ENCODE results near the gene DPH1.
A peak's percentile ranks its signal among the peaks of the same experiment; 100 is the strongest.
"Not testable (repeated sequence)": the region's sequence is repeated elsewhere in the genome, so short reads cannot be mapped to it uniquely, and the experiment has no call there.

DPH1 gene

DNA sequence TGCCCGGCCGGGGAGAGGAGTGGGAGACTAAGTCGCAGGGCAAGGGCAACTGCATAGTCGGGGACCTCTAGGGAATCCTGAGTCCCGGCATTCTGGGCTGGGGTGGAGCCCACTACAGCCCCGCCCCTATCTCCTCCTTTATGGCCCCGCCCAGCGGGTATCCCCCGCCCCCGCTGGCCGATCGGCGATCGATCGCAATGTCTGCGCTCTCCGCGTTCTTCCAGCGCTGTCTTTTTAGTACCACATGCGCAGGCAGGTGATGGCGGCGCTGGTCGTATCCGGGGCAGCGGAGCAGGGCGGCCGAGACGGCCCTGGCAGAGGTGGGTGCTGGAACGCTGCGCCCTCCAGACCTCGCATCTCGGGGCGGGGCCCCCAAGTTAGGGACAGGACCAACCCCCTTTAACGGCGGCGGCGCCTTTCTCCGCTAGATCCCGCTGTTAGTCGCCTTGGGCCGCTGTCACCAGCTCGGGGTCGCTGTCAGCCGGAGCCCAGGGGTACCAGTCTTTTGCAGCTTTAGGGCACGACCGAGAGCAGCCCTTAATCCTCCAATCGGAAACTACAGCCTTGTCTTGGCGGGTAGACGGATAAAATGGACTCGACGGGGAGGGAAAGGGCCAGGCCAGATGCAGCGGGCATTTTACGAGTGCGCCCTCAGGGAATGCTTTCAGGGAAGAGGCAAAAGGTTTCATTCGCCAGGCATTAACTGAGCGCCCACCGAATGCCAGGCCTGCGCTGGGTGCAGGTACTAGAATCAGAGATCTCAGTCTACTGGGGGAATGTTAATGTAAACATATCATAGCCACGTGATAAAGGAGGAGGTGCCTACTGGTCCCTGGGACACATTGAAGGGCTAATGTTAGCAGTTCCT is at the start of gene DPH1:
TSS of gene DPH1 (plus strand) at position 243 of the 868 bp plus-strand sequence. CDS start at position 260, 17 bp downstream.
- peak; percentile 86 for DNase-seq

DNA sequence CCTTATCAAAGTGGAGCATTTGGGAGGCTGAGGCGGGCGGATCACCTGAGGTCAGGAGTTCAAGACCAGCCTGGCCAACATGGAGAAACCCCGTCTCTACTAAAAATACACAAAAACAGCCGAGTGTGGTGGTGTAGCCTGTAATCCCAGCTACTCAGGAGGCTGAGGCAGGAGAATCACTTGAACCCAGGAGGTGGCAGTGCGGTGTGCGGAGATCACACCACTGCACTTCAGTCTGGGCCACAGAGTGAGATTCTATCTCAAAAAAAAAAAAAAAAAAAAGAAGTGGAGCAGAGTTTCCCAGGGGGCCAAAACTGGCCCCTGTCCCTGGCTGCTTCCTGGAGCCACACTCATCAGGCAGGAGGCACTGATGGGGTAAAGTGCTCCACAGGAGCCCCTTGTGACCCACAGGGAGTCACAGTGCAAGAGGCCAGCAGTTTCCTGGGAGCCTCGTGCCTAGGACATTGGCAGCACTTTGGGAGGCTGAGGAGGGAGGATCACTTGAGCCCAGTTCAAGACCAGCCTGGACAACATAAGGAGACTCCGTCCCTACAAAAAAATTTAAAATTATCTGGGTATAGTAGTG is 49.2 kb upstream of the DPH1 start:
- DNase-seq: no peak

- DNase-seq: not testable (repeated sequence)
These were observed 47.1 kb upstream of the DPH1 start for GRCh38 chr17:1982793-1983366.

DNA sequence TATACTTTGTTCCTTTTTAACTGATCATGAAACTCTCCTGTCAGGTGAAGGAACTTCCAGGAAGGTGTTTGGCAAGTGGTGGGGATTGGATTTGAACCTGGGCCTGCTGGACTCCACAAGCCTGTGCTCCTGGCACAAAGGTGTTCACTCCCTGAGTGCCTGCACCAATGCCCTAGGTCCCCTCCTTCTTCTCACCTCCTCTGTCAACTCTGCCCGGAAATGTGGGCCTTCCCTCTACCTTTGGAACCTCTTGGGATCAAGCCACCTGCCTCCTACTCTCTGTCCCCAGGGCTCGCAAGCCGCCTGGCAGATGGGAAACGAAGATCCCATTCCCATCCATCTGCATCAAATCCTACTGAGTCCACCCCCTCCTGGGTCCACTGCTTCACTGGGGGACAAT is 44.9 kb upstream of the DPH1 start:
- no peak for DNase-seq

- no peak for DNase-seq
These were observed 44.3 kb upstream of the DPH1 start for GRCh38 chr17:1985686-1986085.

DNA sequence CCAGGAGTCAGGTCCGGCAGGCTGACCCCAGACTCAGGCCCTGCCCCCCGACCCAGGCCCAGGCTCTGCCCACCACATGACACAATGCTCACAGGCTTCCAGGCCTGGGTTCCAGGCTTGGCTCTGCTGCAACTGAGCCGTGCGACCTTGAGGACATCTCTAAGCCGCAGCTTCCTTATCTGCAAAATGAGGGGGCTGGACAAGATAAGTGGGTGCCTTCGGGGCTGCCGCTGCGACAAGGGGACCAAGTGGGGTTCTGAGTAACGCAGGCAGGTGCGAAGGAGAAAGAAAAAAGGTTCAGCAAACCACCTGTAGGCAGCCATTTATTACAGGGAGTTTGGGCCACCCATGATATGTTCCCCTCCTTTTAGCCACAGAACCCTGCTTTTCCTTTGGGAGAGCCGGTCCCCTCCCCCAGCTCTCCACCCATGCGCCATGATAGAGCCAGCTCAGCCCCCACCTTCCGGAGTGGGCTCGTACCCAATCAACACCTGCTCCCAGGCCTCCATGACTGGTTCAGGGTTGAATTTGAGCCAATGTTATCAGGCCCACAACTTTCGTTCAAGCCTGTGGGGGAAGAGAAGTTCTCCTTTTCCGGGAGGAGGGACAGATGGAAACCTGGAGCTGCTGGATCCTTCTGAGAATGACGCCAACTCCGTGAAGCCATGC is 43.0 kb upstream of the DPH1 start:
- DNase-seq: no peak

- no peak for DNase-seq
These were observed 40.8 kb upstream of the DPH1 start for GRCh38 chr17:1989135-1989534.

DNA sequence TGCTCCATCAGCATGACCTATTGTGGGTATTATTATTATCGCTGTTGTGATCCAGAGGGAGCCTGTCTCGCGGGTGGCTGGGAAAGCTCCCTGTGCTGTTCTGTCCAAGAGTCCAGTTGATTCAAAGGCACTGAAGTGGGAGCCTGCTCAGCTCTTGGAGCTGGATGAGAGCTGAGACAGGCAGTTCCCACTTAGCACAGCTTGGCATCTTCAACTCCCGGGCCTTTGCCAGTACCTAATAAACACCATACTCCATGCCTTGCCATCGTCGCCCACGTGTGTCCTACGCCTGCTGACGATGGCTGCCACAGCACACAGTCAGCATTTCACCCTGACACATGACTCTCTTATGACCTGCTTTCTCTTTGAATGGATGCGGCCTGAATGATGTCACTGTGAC is 37.4 kb upstream of the DPH1 start:
- DNase-seq: no peak

- DNase-seq: no peak
These were observed 35.2 kb upstream of the DPH1 start for GRCh38 chr17:1994707-1995106.

GRCh38 chr17:1995321-1995892 is 34.5 kb upstream of the DPH1 start:
- DNase-seq: no peak

DNA sequence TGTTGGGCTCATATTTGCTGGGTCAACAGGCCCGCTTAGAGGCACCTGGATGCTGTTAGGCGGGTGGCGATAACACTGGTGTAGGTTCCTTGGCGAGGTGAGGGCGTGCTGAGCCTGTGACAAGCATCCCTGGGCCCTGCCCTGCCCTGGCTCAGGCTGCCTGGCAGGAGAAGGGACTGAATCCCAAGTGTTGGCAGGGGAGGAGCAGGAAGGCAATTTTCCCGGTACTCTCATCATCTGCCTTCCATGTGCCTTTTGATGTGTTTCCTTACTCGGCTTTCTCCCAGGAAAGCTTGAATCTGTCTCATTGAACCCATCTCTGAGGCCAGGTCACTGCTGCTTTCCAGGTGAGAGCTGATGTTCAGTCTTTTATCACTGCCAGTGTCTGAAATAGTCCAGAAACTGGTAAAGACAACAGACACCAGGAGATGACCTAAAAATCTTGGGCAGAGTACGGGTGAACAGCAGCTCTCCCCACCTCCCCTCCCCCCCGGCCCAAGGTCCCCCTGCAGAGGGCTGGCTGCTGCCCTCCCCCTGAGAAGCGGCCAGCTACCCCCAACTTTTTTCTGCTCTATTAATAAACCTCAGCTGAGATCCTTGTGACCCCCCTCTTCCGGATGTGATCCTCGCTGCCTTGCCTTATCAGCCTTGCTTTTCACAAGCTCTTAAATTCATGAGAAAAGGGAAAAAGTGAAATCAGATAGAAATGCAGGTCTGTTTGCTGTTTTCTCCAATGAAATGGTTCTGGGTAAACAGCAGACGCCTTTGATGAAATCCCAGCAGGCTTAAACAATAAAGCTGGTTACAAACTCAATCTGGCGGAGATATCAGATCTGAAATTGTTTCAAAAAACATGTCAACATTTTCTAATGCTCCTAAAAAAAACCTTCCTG is 33.8 kb upstream of the DPH1 start:
- DNase-seq: no peak

GRCh38 chr17:1996800-1997288 is 33.1 kb upstream of the DPH1 start:
- DNase-seq: no peak

GRCh38 chr17:1997289-1997926 is 32.5 kb upstream of the DPH1 start:
- DNase-seq: no peak

DNA sequence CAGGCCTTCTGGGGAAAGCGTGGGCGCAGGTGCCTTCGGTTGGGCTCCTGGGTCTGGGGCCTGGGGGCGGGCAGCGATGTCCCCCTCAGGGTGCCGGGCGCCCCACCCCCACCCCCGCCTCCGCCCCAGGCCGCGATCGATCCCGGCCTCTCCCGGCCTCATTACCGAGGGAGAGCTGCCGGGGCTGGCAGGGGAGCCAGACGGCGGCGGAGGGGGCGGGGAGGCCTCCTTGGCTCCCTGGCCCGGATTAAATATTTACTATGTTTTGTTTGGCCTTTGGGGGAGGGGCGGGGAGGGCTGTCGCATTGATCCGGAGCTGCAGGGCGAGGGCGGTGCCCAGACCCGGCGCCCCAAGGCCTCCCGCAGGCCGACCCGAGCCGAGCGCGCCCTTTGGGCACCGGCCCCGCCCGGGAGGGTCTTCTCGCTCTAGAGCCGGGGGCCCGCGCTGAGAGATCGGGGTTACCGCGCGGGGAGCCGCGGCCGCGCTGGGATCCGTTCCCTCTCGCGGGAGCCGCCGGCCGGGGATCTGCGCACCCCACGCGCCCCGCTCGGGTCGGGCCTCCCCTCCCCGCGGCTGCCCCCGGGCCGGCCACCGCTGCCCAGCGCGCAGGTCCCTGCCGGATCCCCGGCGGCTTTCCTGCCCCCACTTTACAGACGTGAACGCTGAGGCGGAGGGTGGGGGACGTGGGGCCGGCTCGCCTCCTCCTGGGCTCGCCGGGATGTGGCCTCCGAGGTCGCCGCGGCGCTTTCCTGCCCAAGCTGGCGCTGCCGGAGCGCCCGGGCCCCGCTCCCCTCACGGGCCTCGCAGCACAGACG is 31.8 kb upstream of the DPH1 start:
- no peak for DNase-seq

GRCh38 chr17:1999557-2000251 is 30.2 kb upstream of the DPH1 start:
- DNase-seq: no peak

GRCh38 chr17:2002767-2003329 is 27.1 kb upstream of the DPH1 start:
- DNase-seq: no peak

- no peak for DNase-seq
These were observed 26.4 kb upstream of the DPH1 start for GRCh38 chr17:2003525-2003924.

DNA sequence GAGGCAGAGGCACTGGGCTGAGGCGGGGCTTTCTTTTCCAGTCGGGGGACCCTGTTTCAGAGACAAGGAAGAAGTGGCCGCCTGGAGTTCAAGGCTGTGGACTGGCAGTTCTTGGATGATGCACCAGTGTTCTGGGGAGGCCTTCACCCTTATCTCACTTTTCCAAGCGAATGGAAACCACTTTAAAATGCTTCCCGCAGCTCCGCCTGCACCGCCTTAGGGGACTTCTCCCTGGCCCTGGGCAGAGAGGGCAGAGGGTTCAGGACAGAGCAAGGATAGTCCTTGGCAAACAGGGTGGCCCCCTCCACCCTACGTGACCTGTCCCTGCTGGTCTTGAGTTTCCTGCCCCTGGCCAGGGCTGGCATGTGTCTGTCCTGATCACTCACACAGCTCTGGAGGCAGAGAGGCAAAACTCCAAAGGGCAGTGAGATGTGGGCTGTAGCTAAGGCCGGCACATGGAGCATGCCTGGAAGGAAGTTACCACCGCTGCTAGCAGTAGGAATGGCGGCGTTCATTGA is 25.5 kb upstream of the DPH1 start:
- no peak for DNase-seq
